ENCODE data around the gene TSSK6.

The TSSK6 gene

GRCh38 chr19:19465436-19466070 lies 49.8 kb downstream of the TSSK6 start:
- Histone ChIP-seq H3K79me2 (ENCODE audit: control insufficient read depth, insufficient read depth, low read length, unreplicated experiment) (peaks cover 58% of the 10 kb centered on the region), H3K27me3 (ENCODE audit: insufficient read depth, low read length) (no peaks in the 10 kb centered on the region), H3K36me3 (ENCODE audit: insufficient read depth, low read length) (peaks cover 34% of the 10 kb centered on the region), H3K4me1 (ENCODE audit: control insufficient read depth, insufficient read depth, low read length, unreplicated experiment) (peaks cover 39% of the 10 kb centered on the region), H3K27ac (ENCODE audit: low read depth, low read length) (no peak overlapping the region), H2AFZ (ENCODE audit: low read length, unreplicated experiment) (no peak overlapping the region), H3K4me3 (ENCODE audit: low read depth, low read length) (no peak overlapping the region)

GRCh38 chr19:19464339-19465098 lies 50.8 kb downstream of the TSSK6 start:
- H3K27ac ChIP-seq (ENCODE audit: low read depth, low read length), result peak overlapping the region; percentile 72
- H3K27me3 ChIP-seq (ENCODE audit: insufficient read depth, low read length), result no peaks in the 10 kb centered on the region
- peaks cover 34% of the 10 kb centered on the region for H3K36me3 ChIP-seq (ENCODE audit: insufficient read depth, low read length)
- H3K4me1 ChIP-seq (ENCODE audit: control insufficient read depth, insufficient read depth, low read length, unreplicated experiment), result peaks cover 50% of the 10 kb centered on the region
- H2AFZ ChIP-seq (ENCODE audit: low read length, unreplicated experiment), result no peak overlapping the region
- H3K4me3 ChIP-seq (ENCODE audit: low read depth, low read length), result peak overlapping the region; percentile 11; the same call in 1 of the 2 replicates
- peaks cover 67% of the 10 kb centered on the region for H3K79me2 ChIP-seq (ENCODE audit: control insufficient read depth, insufficient read depth, low read length, unreplicated experiment)

Data from ACC112 (cell line).